Epithelial cell of esophagus (primary cell): ENCODE results near the gene SUDS3.

Source experiments
- DNase-seq: peaks from one replicate; pipeline ENCODE4 v3.0.0; 2010; ENCODE audit warnings: low read depth
- H3K4me3 ChIP-seq: 2 replicates; pipeline ENCODE4 v1.5.1; 2011; ENCODE audit warnings: mild to moderate bottlenecking, low read length, control low read depth
- CTCF ChIP-seq: IDR thresholded peaks from 2 replicates; pipeline ENCODE4 v1.5.1; 2011; ENCODE audit warnings: low read depth, mild to moderate bottlenecking, low read length, control low read depth, inconsistent platforms; ENCODE audit not compliant: insufficient read depth; ENCODE audit errors: missing control alignments

SUDS3 gene

DNA sequence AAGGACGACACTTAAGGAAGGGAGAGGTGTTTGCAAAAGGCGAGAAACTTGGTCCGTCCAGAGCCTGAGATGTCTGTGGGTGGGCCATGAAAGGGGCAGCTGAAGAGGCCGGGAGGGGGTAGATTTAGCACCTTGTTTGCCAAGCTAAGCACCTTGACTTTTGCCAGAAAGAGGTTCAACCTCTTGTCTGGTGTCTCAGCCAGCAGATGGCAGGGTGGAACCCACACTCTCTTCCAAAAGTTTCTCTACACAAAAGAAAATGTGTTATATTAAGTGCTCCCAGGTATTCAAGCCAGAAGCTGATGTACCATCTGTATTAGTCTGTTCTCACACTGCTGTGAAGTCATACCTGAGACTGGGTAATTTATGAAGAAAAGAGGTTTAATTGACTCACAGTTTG is 69.9 kb downstream of the SUDS3 start:
- TF ChIP-seq CTCF, result no peak
- no peak overlapping the region for H3K4me3 ChIP-seq
- no peak for DNase-seq

GRCh38 chr12:118447181-118447580 is 70.8 kb downstream of the SUDS3 start:
- TF ChIP-seq CTCF, result no peak
- DNase-seq, result no peak
- no peak overlapping the region for H3K4me3 ChIP-seq

- no peak for TF ChIP-seq CTCF
- DNase-seq, result no peak
- H3K4me3 ChIP-seq, result no peak overlapping the region
Observed at GRCh38 chr12:118448341-118448740, 72.0 kb downstream of the SUDS3 start.

- no peak overlapping the region for H3K4me3 ChIP-seq
- no peak for DNase-seq
- no peak for TF ChIP-seq CTCF
Observed at GRCh38 chr12:118455327-118455726, 79.0 kb downstream of the SUDS3 start.

- no peak for TF ChIP-seq CTCF
- no peak overlapping the region for H3K4me3 ChIP-seq
Observed at GRCh38 chr12:118456741-118457140, 80.4 kb downstream of the SUDS3 start.

GRCh38 chr12:118459110-118459509 is 82.8 kb downstream of the SUDS3 start:
- DNase-seq, result no peak
- TF ChIP-seq CTCF, result no peak
- H3K4me3 ChIP-seq, result no peak overlapping the region

More at GRCh38 chr12:118456741-118457140, 80.4 kb downstream of the SUDS3 start:
- DNase-seq, result no peak

GRCh38 chr12:118463677-118464076 is 87.3 kb downstream of the SUDS3 start:
- TF ChIP-seq CTCF, result no peak
- no peak overlapping the region for H3K4me3 ChIP-seq
- DNase-seq, result peak; percentile 21
